ENCODE measurements around the gene EXOC4.
"Not testable (repeated sequence)": the region's sequence is repeated elsewhere in the genome, so short reads cannot be mapped to it uniquely, and the experiment has no call there.

EXOC4 gene

DNA sequence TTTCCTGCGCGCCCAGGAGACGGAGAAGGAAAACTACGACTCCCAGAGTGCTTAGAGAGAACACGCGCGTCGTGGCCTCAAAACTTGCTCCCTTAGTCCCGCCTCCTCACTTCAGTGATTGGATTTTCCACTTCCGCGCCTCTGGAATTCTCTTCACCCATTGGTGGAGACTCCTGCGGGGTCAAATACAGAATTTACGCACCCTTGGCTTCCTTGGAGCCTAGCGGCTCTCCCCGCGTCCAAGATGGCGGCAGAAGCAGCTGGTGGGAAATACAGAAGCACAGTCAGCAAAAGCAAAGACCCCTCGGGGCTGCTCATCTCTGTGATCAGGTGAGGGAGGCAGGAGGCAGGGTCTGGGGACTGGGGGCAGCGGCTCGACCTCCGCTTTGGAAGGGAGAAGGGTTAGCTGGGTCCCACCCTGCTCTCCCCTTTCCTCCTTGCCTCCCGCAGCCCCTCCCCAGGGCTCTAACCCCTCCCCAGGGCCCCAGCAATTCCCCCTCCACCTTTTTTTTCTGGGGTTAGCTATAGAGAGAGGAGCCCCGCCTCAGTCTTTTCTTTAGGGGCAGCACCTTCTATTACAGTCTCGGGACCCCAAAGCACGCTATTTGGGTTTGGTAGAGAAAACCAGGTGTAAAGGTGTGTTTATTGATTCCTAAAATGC, at the start of gene EXOC4:
TSS of gene EXOC4 (plus strand) at position 221 of the 661 bp plus-strand sequence.
- DNase-seq, result peak; percentile 99

DNA sequence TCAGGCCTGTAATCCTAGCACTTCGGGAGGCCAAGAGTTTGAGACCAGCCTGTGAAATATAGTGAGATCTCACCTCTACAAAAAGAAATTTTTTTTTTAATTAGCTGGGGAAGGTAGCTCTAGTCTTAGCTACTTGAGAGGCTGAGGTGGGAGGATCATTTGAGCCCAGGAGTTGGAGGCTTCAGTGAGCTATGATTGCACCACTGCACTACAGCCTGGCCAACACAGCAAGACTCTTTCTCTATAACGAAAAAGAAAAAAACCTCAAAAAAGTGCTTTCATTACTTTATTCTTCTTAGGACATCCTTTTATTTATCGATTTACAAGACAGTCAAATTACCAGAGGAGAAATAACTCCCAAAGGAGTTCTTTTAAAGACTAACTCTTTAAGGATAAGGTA, 49.4 kb upstream of the EXOC4 start:
- no peak for DNase-seq

DNA sequence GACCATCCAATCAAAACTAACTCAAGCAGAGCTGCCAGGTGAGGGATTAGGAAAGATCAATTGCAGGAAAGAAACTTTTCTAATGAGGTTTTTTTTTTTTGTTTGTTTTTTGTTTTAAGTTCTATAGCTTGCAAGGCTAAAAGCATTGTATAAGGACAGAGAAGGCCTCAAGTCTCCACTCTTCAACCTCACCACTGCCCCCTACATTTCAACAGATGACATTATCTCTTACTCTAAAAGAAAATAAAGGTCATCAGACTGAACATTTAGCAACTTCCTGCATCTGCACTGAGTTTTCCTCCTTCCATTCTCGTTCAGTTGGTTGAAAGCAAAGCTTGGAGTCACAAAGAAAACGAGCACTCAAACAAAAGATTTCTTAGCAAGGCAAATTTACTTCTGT, 45.2 kb upstream of the EXOC4 start:
- DNase-seq, result peak; percentile 40

DNA sequence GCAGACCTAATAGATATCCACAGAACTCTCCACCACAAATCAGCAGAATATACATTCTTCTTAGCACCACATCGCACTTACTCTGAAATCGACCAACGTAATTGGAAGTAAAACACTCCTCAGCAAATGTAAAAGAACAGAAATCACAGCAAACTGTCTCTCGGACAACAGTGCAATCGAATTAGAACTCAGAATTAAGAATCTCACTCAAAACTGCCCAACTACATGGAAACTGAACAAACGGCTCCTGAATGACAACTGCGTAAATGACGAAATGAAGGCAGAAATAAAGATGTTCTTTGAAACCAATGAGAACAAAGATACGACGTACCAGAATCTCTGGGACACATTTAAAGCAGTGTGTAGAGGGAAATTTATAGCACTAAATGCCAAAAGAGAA, 42.1 kb upstream of the EXOC4 start:
- not testable (repeated sequence) for DNase-seq

DNA sequence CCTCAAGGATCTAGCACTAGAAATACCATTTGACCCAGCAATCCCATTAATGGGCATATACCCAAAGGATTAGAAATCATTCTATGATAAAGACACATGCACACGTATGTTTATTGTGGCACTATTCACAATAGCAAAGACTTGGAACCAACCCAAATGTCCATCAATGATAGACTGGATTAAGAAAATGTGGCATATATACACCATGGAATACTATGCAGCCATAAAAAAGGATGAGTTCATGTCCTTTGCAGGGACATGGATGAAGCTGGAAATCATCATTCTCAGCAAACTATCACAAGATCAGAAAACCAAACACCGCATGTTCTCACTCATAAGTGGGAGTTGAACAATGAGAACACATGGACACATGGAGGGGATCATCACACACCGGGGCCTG, 39.1 kb upstream of the EXOC4 start:
- DNase-seq, result not testable (repeated sequence)

DNA sequence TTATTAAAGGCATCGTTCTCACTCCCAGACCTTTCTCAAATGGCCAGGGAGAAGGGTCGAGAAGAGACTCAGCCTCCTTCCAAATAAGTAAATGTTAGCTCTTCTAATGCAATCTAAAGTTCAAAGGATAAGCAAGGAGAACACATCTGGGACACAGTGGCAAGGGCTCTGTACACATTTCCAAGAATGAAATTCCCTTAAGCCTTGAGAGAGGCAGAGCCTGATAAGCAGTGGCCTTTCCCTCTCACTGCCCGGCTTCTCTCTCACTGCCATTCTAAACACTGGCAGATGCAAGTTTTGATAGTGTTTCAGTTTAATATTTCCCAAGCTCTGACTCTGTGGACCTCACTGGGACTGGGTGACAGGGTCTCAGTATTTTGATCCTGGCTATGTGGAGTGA, 35.1 kb upstream of the EXOC4 start:
- DNase-seq, result no peak

DNA sequence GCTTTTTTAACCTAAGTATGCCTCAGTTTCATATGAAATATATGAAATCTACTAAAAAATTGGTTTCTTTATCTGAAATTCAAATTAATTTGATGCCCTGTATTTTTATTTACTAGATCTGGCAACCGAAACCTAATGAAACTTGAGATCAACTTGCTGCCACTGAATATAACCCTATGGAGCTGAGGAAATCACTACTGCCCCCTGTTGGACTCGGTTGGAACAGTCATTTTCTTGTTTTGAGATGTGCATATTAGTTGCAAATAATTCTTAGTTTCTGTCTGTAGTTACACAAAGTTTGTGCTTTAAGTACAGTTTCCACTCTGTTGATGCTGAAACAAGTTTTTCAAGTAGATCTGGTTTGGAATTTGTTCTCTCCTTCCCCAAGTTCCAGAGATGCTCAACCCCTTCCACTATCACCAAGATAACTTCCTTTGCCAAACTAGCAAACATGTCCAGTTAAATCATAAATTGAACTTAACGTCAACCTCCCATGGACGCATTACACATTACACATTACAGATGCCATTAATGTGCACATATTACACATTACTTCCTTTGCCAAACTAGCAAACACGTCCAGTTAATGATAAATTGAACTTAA, 22.2 kb upstream of the EXOC4 start:
- peak; percentile 67 for DNase-seq

DNA sequence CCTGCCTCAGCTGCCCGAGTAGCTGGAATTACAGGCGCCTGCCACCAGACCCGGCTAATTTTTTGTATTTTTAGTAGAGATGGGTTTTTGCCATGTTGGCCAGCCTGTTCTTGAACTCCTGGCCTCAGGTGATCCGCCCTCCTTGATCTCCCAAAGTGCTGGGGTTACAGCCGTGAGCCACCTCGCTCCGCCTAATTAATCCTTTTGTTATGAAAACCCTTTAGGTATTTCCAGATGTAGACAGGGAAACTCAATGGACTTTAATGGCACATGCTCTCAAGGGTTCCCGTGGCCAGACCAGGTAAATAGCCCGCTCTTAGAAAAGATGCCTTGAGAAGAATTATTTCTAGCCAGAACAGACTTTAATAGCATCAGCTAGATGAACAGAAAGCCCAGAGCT, 19.7 kb upstream of the EXOC4 start:
- DNase-seq, result no peak

DNA sequence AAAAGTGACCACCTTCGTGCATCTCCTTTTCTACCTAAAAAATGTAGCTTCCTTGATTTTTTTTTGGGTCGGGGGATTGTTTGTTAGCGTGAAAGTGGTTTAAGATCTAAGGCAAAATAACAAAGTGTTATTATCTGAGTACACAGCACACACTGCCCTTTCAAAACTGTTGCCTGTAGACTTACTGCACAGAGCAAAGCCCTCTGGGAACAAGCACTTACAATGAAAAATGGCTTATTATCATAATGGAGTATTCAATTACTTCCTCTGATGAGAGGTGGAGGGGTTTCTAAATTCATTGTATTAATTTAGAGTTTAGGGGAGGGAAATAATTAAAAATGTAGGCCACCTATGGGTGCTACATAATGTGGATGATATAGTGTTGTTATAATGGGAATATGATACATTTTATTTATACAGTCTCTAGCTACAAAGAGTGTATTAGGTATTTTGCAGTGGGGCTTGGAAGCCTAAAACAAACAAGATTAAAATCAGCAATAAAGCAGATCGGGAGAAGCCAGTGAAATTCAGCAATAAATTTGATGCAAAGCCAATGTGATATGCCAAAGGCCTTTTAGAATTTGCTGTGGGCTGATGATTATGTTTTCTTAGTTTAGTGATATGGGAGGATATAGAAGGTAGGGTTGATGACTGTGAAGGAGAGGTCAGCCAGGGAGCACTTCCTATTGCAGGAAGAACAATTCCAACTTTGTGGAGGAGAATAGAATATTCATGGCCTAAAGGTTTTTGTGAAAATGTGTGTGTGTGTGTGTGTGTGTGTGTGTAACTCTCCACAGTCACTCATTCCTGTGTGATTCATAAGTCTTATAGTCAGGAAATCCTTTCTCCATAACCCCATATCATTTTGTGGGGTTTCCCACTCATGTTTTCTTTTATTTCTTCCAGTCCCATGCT, 17.7 kb upstream of the EXOC4 start:
- DNase-seq, result no peak

DNA sequence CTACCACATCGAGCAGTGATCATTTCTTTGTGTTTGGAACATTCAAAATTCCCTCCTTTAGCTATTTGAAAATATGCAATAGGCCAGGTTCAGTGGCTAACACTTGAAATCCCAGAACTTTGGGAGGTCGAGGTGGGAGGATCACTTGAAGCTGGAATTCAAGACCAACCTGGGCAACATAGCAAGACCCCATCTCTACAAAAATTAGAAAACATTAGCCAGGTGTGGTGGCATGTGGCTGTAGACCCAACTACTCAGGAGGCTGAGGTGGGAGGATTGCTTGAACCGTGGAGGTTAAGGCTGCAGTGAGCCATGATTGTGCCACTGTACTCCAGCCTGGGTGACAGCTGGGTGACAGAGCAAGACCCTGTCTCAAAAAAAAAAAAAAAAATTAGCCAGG, 15.3 kb upstream of the EXOC4 start:
- no peak for DNase-seq

DNA sequence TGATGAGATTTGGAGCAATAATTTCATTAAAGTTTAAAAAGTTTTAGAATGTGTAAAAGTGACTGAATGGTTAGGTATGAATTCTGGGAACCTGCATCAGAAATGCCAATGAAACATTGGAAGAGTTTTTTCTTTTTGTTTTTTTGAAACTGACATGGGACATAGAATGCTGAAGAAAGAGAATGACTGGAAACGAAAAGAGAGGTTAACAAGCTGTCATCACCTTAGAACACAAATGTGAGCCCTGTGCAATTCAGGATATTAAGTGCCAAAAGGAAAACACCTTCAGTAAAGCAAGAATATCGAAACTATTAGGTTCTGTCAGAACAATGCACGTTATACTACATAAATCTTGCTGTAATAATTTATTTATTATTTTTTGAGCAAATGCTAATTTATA, 12.6 kb upstream of the EXOC4 start:
- no peak for DNase-seq

DNA sequence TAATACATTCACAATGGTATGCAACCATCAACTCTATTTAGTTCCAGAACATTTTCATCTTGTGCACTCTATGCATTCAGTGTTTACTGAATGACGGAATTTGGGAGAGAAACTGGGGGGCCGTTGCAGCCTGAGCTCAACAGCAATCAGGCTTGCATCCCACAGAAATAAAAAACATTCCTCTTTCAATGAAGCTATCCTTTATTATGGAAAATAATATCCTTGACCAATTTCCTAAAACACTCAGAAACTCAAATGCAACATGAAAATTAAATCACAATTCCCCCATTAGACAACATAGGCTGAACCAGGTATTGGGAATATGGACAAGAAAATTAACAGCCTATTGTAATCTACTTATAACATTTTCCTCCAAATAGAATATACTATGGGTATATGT, 6.3 kb upstream of the EXOC4 start:
- no peak for DNase-seq

DNA sequence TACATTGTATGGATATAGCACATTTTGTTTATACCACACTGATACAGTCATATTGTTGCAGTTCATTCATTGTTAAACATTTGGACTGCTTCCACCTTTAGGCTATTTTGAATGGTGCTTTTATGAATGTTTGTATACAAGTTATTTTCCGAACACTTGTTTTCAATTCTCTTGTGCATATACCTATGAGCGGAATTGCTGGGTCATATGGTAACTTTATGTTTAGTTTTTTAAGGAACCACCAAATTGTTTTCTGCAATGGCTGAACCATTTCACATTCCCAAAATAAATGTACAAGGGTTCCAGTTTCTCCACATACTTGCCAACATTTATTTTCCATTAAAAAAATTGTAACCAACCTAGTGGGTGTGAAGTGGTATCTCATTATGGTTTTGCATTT, 4.0 kb upstream of the EXOC4 start:
- DNase-seq, result no peak

DNA sequence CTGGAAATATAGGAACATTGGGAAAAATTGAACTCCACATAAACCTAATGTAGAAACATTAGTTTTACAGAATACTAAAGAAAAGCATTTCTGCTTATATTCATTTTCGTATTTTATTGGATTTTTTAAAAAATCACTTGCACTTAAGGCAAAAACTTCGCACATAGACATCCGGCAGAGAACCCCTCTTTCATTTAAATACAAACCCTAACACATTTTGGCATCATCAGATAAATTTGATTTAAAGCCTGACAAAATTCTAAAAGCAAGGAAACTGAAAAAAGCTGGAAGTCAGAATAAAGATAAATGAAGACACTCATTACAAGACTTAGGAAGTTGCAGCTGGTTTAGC, 396 bp upstream of the EXOC4 start:
- DNase-seq, result no peak

DNA sequence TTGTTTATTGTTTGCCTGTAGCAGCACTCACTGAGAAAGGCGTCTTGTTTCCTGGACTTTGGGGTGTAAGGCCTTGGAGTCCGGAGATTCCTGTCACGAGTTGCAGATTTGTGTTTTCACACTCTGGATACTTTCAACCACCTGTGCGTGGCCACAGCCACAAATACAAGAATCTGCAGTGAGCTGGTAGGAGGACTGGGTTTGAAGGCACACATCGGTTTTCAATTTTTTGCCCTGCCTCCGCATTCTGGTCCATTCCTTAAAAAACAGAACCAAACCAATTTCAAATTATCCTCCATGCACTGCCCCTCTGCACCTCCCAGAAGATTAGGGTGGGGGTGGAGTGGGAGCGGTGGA, 619 bp downstream of the EXOC4 start:
- peak; percentile 38 for DNase-seq

DNA sequence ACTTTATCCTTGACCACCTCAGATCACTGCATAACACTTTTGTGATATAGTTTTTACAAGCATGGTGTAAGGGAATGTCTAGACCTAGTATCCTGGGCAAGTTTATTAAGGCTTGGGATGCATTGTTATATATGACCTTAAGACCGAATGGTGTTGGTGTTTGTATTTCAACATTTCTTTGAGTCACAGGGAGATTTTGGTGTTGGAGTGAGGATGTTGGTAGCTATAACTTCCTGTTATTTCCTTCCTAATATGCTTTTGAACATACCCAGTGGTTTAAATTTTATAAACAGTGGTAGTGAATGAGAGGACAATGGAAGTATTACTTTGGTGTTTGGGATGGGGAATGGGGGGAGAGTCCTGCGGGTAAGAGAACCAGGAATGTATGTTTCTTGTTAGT, 2.6 kb downstream of the EXOC4 start:
- DNase-seq, result no peak

DNA sequence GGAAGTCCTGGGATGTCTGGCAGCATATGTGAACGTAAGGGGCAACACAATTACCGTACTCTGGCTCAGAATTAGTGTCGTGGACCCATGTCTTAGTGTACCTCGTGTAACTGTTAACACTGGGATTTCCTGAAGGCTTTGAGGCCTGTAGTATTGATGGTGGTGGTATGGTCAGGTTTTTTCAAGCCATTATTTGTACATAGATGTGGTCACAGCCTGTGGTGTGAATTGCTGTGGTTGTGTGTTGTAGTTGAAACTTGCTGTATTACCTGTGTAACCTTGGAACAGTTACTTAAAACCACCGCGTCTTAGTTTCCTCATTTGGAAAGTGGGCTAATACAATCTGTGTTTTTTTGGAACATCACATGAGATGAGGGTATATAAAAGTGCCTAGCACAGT, 5.3 kb downstream of the EXOC4 start:
- no peak for DNase-seq

DNA sequence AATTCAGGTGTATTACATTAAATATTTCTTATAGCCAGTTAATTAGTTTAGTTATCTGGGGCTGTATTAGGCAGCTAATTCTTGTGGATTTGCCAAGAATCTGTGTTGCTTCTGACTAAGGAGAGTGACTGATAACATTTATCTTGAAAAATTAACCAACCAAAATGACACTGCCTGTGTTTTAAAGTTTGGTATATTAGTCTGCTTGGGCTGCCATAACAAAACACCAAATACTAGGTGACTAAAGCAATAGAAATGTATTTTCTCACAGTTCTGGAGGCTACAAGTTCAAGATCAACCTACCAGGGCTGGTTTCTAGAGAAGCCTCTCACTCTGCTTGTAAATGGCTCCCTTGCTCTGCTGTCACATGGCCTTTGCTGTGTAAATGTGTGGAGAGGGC, 12.9 kb downstream of the EXOC4 start:
- no peak for DNase-seq

DNA sequence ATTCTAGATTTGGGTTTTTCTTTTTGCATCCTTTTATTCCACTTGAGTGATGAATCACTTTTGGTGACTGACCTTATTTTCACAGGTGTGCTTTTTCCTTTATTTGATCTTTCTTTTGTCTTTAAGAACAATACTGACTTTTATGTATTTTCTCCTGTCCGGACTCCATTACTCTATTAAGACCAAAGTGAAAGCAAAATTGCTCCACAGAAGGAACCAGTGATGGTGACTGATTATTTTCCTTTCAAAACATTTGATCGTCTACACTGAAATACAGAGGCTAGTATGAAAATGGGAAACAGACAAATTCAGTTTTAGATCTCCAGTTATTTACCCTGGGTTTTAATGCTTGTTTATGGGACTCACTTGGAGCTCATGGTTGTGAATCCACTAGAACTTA, 15.5 kb downstream of the EXOC4 start:
- DNase-seq, result no peak

DNA sequence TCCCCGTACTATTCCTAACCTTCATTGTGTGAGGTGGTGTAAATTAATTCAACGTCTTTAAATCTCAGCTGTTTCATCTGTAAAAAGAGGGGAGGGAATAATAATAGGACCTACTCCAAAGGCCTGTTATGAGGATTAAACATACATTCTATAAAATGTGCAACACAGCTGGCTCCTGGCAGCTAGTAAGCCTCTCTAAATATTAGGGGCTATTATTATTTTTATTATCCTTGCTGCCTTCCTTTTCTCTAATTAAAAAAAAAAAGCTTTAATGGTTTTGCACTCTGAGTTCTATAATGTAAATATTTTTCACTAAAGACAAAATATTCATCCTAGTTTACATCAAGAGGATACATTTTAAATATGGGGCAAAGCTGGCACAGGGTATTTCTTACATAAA, 19.5 kb downstream of the EXOC4 start:
- no peak for DNase-seq

DNA sequence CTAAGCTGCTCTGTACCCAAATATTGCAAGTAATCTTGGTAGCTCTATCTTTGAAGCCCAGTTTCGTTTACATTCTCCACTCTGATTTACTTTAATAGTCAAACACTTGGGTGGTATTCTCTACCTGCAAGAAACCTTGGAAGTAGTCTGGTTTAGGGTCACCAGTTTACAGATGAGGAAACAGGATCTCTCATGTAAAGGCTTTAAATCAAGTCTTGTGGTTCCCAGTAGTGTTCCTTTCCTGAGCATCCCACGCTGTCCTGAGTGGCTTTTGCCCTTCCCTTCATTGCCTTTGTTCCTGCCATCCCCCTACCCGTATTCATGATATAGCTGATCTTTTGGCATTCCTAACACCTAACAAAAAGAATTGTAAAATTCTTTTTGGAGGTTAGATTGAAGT, 20.3 kb downstream of the EXOC4 start:
- no peak for DNase-seq

DNA sequence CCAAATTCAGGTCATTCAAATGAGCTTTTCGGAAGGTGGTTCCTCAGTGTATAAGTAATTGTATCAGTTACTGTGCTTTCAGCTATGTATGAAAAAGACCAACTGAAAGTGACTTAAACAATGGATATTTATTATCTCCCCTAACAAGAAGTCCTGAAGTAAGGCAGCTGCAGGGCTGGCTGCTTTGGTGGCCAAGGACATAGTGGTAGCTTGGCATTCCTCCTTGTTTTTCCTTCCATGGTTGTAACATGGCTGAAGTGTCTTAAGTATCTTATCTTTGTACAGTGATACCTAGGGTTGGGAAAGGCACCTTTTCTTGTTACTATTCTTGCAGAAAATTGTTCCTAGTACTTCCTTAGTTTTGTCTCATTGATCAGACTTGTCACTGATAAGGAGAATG, 21.4 kb downstream of the EXOC4 start:
- no peak for DNase-seq

DNA sequence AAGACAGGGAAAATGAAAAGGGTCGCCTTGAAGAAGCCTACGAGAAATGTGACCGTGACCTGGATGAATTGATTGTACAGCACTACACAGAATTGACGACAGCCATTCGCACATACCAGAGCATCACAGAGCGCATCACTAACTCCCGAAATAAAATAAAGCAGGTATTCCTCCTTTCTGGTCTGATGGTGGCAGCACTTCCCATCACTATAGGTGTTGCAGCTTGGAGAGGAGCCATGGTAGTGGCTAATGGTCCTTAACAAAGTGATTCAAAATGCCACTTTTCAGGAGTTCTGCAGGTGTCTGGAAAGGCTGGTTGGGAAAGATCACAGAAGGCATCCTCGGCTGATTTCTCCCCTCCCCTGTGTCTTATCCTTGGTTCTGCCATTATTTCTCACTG, 22.1 kb downstream of the EXOC4 start:
- peak; percentile 36 for DNase-seq

DNA sequence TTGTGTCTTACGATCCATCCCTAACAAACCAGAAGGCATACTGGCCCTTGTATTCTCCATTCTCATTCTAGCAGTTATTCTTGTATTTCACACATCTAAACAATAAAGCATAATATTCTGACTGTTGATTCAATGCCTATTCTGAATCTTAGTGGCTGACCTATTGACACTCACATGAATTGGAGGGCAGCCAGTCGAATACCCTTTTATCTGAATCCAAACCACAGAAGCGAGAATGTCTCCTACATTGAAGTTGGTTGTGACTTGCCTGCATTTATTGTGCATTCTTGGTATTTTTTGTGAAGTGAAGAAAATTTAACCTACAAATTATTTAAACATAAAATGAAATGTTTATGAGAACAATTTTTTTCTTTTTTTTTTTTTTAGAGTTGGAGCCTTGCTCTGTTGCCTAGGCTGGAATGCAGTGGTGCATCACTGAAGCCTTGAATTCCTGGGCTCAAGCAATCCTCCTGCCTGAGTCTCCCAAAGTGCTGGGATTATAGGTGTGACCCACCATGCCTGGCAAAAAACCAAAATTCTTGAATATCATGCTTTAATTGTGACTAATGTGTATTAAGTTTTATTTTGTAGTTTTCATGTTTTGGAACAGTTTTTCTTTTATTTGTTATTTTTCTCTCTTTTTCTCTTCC, 22.7 kb downstream of the EXOC4 start:
- DNase-seq, result no peak
